B cell (primary cell): Measurements from ENCODE around the gene MPPE1. TPM values are rescaled to one million over a fixed set of nuclear protein-coding genes. Genes with fewer than 3 reads are reported as not detected.

ENCODE experiments used
- ATAC-seq: fragments of 200-7000 bp; cut with Tn5 transposase; one replicate; pipeline ENCODE4 v1.10.0; 2021; ENCODE audit warnings: low read depth, mild to moderate bottlenecking, moderate number of reproducible peaks, moderate library complexity
- CTCF ChIA-PET: fragments of 350-600 bp; sonication (Branson Sonifier 250); formaldehyde crosslinking; loops from one replicate; lab custom pipeline; 2021; ENCODE audit warnings: antibody characterized with exemption, inconsistent platforms; lab: Charles Lee
- POLR2A ChIA-PET: fragments of 350-600 bp; sonication (Branson Sonifier 250); formaldehyde crosslinking; loops from one replicate; lab custom pipeline; 2021; ENCODE audit warnings: antibody characterized with exemption; lab: Charles Lee
- DNase-seq: peaks from one replicate; pipeline ENCODE4 v3.0.0; 2013
- H2AFZ ChIP-seq: 2 replicates; pipeline ENCODE4 v1.6.1; 2012; ENCODE audit warnings: mild to moderate bottlenecking, low read depth, low read length; ENCODE audit not compliant: insufficient read depth, poor library complexity, severe bottlenecking
- H3K27ac ChIP-seq, 2 donors: 1 replicate in 1 of 2; 2 replicates in 1 of 2; pipeline ENCODE4 v1.5.1; 2012 to 2013; ENCODE audit warnings: low read length in 2 of 2, mild to moderate bottlenecking in 2 of 2, moderate library complexity in 1 of 2
- H3K27me3 ChIP-seq, 4 experiments: fragments of 200-600 bp in 1 of 4; sonication (generic) in 1 of 4; replicated peaks in 1 of 4; 1 replicate in 2 of 4; 2 replicates in 2 of 4; pipeline versions ENCODE4 v1.6.1 to v1.7.0; 2013 to 2016; ENCODE audit warnings: low read length in 3 of 4, mild to moderate bottlenecking in 2 of 4, mixed read lengths in 1 of 4, moderate library complexity in 1 of 4; ENCODE audit not compliant: insufficient read depth in 4 of 4, control insufficient read depth in 3 of 4; ENCODE audit errors: control extremely low read depth in 1 of 4
- H3K36me3 ChIP-seq, 2 experiments: replicated peaks in 1 of 2; 1 replicate in 1 of 2; 2 replicates in 1 of 2; pipeline versions ENCODE4 v1.6.1 to v1.7.1; 2013; ENCODE audit warnings: low read length in 1 of 2; ENCODE audit not compliant: insufficient read depth in 2 of 2, control insufficient read depth in 1 of 2; ENCODE audit errors: control extremely low read depth in 1 of 2, extremely low read depth in 1 of 2
- H3K4me1 ChIP-seq, 2 donors: fragments of 200-600 bp in 1 of 2; sonication (generic) in 1 of 2; 1 replicate in 1 of 2; 2 replicates in 1 of 2; pipeline versions ENCODE4 v1.5.1 to v1.6.1; 2013 to 2017; ENCODE audit warnings: low read length in 2 of 2; ENCODE audit not compliant: control insufficient read depth in 2 of 2, insufficient read depth in 2 of 2
- H3K4me2 ChIP-seq: replicated peaks from 2 replicates; pipeline ENCODE3; 2012; ENCODE audit warnings: mild to moderate bottlenecking, low read depth, low read length; ENCODE audit not compliant: poor library complexity, severe bottlenecking
- H3K4me3 ChIP-seq, 5 experiments: fragments of 200-600 bp in 1 of 5; sonication (generic) in 1 of 5; 1 replicate in 3 of 5; 2 replicates in 2 of 5; pipeline versions ENCODE4 v1.5.1 to v1.7.0; 2011 to 2016; ENCODE audit warnings: low read length in 4 of 5, mild to moderate bottlenecking in 4 of 5, low read depth in 2 of 5, control low read depth in 1 of 5, moderate library complexity in 1 of 5; ENCODE audit not compliant: insufficient read depth in 1 of 5; ENCODE audit errors: control extremely low read depth in 1 of 5, extremely low read depth in 1 of 5
- H3K79me2 ChIP-seq: fragments of 200-600 bp; sonication (generic); one replicate; pipeline ENCODE4 v1.6.0; 2016; ENCODE audit warnings: low read length; ENCODE audit not compliant: control insufficient read depth, insufficient read depth
- H3K9ac ChIP-seq: fragments of 200-600 bp; sonication (generic); 2 replicates; pipeline ENCODE4 v1.6.1; 2017; ENCODE audit warnings: mild to moderate bottlenecking, low read length, moderate library complexity
- H3K9me3 ChIP-seq, 3 donors: one replicate each; pipeline versions ENCODE4 v1.6.1 to v1.7.1; 2013; ENCODE audit warnings: low read length in 2 of 3; ENCODE audit not compliant: control insufficient read depth in 2 of 3, insufficient read depth in 1 of 3; ENCODE audit errors: control extremely low read depth in 1 of 3
- H4K20me1 ChIP-seq: 2 replicates; pipeline ENCODE4 v1.6.0; 2012; ENCODE audit warnings: mild to moderate bottlenecking, low read length; ENCODE audit not compliant: insufficient read depth, control insufficient read depth, poor library complexity, severe bottlenecking
- H3K27ac Mint-ChIP-seq: one replicate; pipeline ENCODE4 v1.8.0; 2021; ENCODE audit warnings: mixed read lengths
- H3K27me3 Mint-ChIP-seq: one replicate; pipeline ENCODE4 v1.8.0; 2021; ENCODE audit warnings: mixed read lengths
- H3K4me1 Mint-ChIP-seq: one replicate; pipeline ENCODE4 v1.8.0; 2021; ENCODE audit warnings: mixed read lengths
- H3K4me3 Mint-ChIP-seq: one replicate; pipeline ENCODE4 v1.8.0; 2021; ENCODE audit warnings: mixed read lengths
- H3K9me3 Mint-ChIP-seq: one replicate; pipeline ENCODE4 v1.8.0; 2022; ENCODE audit warnings: mixed read lengths; ENCODE audit not compliant: insufficient read depth
- CTCF ChIP-seq: fragments of 200-600 bp; IDR thresholded peaks from one replicate; pipeline ENCODE4 v1.8.0; 2022; ENCODE audit warnings: antibody characterized with exemption, mild to moderate bottlenecking
- EZH2 ChIP-seq: IDR thresholded peaks from 2 replicates; pipeline ENCODE4 v1.6.1; 2012; ENCODE audit warnings: borderline replicate concordance, low read depth, mild to moderate bottlenecking, moderate library complexity, low read length; ENCODE audit not compliant: insufficient read depth, poor library complexity, severe bottlenecking
- WGBS: methylation state at CpG from one replicate; pipeline ENCODE4 v1.1.5; 2013; ENCODE audit warnings: missing lambda C conversion rate; ENCODE audit not compliant: insufficient coverage; 5-methylcytosine and 5-hydroxymethylcytosine counted together
- intact Hi-C: fragments of 100-400 bp; cut with micrococcal nuclease; formaldehyde crosslinking; loops from one replicate; pipeline ENCODE4 v1.10.0; 2022
- polyA plus RNA-seq: library from polyadenylated mRNA; depleted of rRNA; stranded (reverse); fragments of >200 nt; gene quantifications from 2 replicates; pipeline ENCODE4 v1.2.3, GENCODE V29; 2012
- total RNA-seq, 2 donors: library from RNA; stranded (reverse); fragments of 120-200 nt in 1 of 2; gene quantifications; 1 replicate in 1 of 2; 2 replicates in 1 of 2; pipeline versions ENCODE4 v1.2.3 to v1.2.4, GENCODE V29; 2013 to 2022

Gene MPPE1
- total and polyA plus RNA-seq, 2 donors (not counting 1 experiment from before 2014, with no cell fraction given) = 51.1 to 57.5 TPM

GRCh38 chr18:11865071-11865470 lies 43.0 kb downstream of the MPPE1 start:
- DNase-seq (no peak), ATAC-seq (no peak)
- Histone ChIP-seq H3K4me3 (no peak overlapping the region), H2AFZ (no peak overlapping the region), H3K4me2 (no peak overlapping the region), H3K4me1 (peaks cover 4 to 7% of the 10 kb centered on the region in 2 donors), H3K79me2 (no peaks in the 10 kb centered on the region), H3K27me3 (no peaks in the 10 kb centered on the region), H3K9ac (no peak overlapping the region), H3K27ac (no peak overlapping the region), H3K9me3 (no peaks in the 10 kb centered on the region), H4K20me1 (no peaks in the 10 kb centered on the region), H3K36me3 (no peaks in the 10 kb centered on the region)
- Mint-ChIP-seq H3K4me1 (peaks cover 6% of the 10 kb centered on the region), H3K27me3 (peaks cover 21% of the 10 kb centered on the region), H3K27ac (no peak overlapping the region), H3K9me3 (no peaks in the 10 kb centered on the region), H3K4me3 (no peak overlapping the region)
- ChIA-PET POLR2A (interaction anchor here (0.6 kb wide), 1 partner anchor 42 kb away, joined by 3 read pairs; no protein-coding TSS in a partner anchor), CTCF (no interaction called here)
- WGBS = 99% methylated on average over 12 of the region's 12 CpGs
- TF ChIP-seq EZH2 (no peak), CTCF (no peak)
- intact Hi-C loops = no loop called here

GRCh38 chr18:11864471-11864870 lies 43.6 kb downstream of the MPPE1 start:
- WGBS = 93% methylated on average over 2 of the region's 2 CpGs
- H3K4me3 ChIP-seq = no peak overlapping the region
- intact Hi-C loops = no loop called here
- Mint-ChIP-seq H3K9me3 (no peaks in the 10 kb centered on the region), H3K27me3 (peaks cover 21% of the 10 kb centered on the region), H3K27ac (no peak overlapping the region), H3K4me3 (no peak overlapping the region), H3K4me1 (peaks cover 6% of the 10 kb centered on the region)
- H3K9me3 ChIP-seq = no peaks in the 10 kb centered on the region
- no peaks in the 10 kb centered on the region for H3K79me2 ChIP-seq
- H3K9ac ChIP-seq = no peak overlapping the region
- H3K4me2 ChIP-seq = no peak overlapping the region
- peaks cover 4 to 7% of the 10 kb centered on the region in 2 donors for H3K4me1 ChIP-seq
- ATAC-seq = no peak
- TF ChIP-seq CTCF = no peak
- TF ChIP-seq EZH2 = no peak
- no peaks in the 10 kb centered on the region for H3K27me3 ChIP-seq
- CTCF ChIA-PET = no interaction called here
- no peak overlapping the region for H2AFZ ChIP-seq
- DNase-seq = no peak
- H3K27ac ChIP-seq = no peak overlapping the region
- H4K20me1 ChIP-seq = no peaks in the 10 kb centered on the region
- no peaks in the 10 kb centered on the region for H3K36me3 ChIP-seq
- POLR2A ChIA-PET = interaction anchor here (0.6 kb wide), 1 partner anchor 43 kb away, joined by 3 read pairs; no protein-coding TSS in a partner anchor
